GM13976 (cell line): ENCODE measurements around the gene CHST7.
A peak's percentile ranks its signal among the peaks of the same experiment; 100 is the strongest.

ENCODE experiments used
- DNase-seq: peaks from one replicate; pipeline ENCODE4 v3.0.0; 2012; ENCODE audit warnings: low spot score
- in situ Hi-C: fragments of 300-500 bp; cut with MboI; formaldehyde crosslinking; loops from one replicate; pipeline ENCODE4 v1.12.0; 2022; ENCODE audit warnings: low sequenced_read_pairs, mixed read lengths, inconsistent platforms; ENCODE audit not compliant: unreplicated experiment
- TF ChIP-seq, protein P1 (sequence below): IDR thresholded peaks from 2 replicates; pipeline ENCODE4 v1.5.1; 2012; ENCODE audit warnings: borderline replicate concordance, mild to moderate bottlenecking; ENCODE audit not compliant: insufficient read depth; ENCODE audit errors: extremely low read depth, missing control alignments, control extremely low read depth

Gene CHST7

DNA sequence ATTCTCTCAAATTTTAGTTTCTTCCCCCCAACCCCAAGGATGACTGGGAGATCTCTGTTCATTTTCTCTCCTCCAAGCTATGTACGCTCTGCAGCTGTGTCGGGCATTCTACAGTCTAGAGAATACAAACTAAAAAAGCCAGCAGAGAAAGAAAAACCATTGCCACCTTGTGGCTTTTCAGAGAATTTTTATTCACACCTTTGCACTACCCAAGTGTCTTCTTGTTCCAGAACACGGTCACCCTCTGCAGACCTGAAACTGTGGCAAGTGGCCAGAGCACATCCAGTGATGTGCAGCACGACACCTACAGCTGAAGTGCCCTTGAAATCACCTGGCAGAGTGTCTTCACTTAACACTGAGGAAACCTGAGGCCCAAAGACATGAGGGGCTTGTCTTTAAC is 68.6 kb downstream of the CHST7 start:
- in situ Hi-C loops, result no loop called here
- TF ChIP-seq, protein P1, sequence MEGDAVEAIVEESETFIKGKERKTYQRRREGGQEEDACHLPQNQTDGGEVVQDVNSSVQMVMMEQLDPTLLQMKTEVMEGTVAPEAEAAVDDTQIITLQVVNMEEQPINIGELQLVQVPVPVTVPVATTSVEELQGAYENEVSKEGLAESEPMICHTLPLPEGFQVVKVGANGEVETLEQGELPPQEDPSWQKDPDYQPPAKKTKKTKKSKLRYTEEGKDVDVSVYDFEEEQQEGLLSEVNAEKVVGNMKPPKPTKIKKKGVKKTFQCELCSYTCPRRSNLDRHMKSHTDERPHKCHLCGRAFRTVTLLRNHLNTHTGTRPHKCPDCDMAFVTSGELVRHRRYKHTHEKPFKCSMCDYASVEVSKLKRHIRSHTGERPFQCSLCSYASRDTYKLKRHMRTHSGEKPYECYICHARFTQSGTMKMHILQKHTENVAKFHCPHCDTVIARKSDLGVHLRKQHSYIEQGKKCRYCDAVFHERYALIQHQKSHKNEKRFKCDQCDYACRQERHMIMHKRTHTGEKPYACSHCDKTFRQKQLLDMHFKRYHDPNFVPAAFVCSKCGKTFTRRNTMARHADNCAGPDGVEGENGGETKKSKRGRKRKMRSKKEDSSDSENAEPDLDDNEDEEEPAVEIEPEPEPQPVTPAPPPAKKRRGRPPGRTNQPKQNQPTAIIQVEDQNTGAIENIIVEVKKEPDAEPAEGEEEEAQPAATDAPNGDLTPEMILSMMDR, result peak; percentile 3

GRCh38 chrX:46643636-46644035 is 70.1 kb downstream of the CHST7 start:
- no peak for DNase-seq
- TF ChIP-seq, protein P1, result no peak
- in situ Hi-C loops, result no loop called here

More for the DNA sequence above, 68.6 kb downstream of the CHST7 start:
- DNase-seq, result no peak

GRCh38 chrX:46645614-46646013 is 72.0 kb downstream of the CHST7 start:
- in situ Hi-C loops, result no loop called here
- TF ChIP-seq, protein P1, result no peak
- DNase-seq, result no peak

DNA sequence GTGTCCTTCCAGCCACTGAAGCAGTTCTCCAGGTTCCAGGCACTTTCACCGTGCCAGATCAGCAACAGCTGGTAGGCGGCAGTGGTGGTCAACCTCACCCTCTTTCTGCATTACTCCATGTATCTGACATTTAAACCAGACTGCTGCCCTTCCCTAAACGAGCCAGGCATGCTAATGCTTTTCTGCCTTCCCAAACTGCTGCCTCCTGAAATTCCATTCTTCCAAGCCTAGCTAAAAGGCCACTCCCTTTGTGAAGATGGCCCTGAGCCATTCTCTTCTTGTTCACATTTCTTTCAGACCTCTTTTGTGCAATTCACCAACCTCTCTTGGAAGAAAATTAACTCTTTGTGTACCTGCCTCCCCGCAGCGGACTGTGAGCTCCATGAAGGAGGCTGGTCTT is 73.7 kb downstream of the CHST7 start:
- in situ Hi-C loops, result no loop called here
- TF ChIP-seq, protein P1, result no peak

More for the DNA sequence above, 73.7 kb downstream of the CHST7 start:
- DNase-seq, result no peak
